C4-2B (cell line): ENCODE results near the gene KIF13A.

Source experiments
- H3K27ac ChIP-seq: fragments of 450-650 bp; 2 replicates; pipeline ENCODE4 v1.5.1; 2017
- ZFX ChIP-seq: fragments of 450-650 bp; IDR thresholded peaks from 2 replicates; pipeline ENCODE4 v1.6.1; 2017
- TF ChIP-seq, protein P1 (sequence below): fragments of 450-650 bp; conservative IDR thresholded peaks from 2 replicates; pipeline ENCODE4 v1.5.1; 2017; ENCODE audit warnings: mild to moderate bottlenecking

KIF13A gene

DNA sequence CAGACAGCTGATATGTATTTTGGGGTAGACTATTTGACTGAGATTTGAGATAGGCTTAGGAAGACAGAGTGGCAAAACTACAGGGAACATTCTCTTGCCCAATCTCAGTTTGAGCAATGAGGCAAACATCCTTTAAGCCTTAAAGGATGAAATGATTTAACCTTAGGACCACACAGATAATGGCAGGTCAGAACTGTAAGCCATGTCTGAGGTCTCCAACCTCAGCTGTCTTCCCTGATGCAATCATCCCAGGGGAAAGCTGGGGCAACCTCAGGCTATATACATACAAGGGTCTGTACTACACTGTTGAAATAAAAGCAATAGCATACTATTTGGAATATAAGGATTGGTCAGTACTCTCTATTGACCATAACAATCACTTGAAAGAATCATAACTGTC lies 196.9 kb downstream of the KIF13A start:
- TF ChIP-seq, protein P1, sequence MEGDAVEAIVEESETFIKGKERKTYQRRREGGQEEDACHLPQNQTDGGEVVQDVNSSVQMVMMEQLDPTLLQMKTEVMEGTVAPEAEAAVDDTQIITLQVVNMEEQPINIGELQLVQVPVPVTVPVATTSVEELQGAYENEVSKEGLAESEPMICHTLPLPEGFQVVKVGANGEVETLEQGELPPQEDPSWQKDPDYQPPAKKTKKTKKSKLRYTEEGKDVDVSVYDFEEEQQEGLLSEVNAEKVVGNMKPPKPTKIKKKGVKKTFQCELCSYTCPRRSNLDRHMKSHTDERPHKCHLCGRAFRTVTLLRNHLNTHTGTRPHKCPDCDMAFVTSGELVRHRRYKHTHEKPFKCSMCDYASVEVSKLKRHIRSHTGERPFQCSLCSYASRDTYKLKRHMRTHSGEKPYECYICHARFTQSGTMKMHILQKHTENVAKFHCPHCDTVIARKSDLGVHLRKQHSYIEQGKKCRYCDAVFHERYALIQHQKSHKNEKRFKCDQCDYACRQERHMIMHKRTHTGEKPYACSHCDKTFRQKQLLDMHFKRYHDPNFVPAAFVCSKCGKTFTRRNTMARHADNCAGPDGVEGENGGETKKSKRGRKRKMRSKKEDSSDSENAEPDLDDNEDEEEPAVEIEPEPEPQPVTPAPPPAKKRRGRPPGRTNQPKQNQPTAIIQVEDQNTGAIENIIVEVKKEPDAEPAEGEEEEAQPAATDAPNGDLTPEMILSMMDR = no peak
- TF ChIP-seq ZFX = no peak
- no peak overlapping the region for H3K27ac ChIP-seq

DNA sequence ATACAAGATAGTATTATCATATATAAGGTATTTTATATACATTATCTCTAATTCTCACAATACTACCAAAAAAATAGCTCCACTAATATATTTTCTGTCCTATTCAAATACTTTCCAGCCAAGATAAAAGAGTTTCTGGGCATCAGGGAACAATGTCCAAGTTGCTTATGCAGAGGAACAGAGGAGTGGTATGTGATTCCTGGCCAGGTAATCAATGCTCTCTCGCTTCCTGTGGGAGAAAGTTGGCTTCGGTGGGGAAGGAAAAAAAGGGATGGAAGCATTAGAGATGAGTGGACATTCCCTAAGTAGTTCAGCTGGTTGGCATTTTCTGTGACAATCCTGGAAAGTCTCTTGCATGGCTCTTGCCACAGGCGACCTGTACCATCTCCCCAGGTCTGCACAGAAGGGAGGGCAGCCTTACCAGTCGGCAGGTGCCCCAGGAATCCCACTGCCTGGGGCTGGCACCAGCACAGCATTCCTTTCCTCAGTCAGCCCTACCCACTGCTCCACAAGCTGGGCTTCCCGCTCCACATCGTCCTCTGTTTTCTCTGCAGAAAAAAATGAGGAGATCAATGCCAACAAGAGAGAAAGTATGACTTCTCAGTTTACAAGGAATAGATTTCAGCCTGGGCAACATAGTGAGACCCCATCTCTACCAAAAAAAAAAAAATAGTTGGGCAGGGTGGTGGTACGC lies 202.2 kb downstream of the KIF13A start:
- no peak overlapping the region for H3K27ac ChIP-seq
- TF ChIP-seq, protein P1 = no peak
- no peak for TF ChIP-seq ZFX

DNA sequence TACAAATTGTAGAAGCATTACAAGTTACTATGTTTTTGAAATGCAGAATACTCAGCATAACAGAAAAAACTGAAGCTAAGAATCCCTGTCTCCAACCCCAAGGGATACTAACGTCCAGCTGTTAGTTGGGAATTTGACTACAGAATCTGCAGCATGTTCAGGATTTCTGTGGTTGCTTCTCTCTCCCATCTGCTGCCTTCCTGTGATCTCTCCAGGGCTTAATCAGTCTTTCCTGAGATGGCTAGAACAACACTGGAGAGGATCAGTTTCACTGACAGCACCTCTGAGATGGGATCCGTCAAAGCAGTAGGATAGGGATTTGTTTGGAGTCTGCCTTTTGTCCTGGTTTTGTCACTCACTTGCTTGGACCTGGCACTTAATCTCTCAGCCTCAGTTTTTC lies 207.4 kb downstream of the KIF13A start:
- no peak for TF ChIP-seq ZFX
- TF ChIP-seq, protein P1 = no peak
- no peak overlapping the region for H3K27ac ChIP-seq

DNA sequence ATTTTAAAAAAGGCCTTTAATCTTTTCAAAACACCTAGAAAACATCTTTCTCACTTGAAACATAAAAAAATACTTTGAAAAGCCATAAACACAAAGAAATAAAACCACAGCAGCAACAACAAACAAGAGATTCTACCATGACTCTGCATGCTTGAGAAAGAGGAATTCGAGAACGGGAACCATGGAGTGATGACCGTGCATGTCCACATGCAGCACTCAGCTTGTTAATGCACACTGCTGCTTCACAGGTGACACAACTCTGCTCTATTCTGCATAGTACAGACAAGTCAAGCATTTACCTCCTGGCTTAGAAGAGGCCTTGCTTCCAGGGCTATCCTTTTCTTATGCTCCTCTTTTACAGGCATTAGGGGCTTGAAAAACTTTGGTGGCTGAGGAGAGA lies 215.8 kb downstream of the KIF13A start:
- no peak for TF ChIP-seq ZFX
- TF ChIP-seq, protein P1 = no peak

DNA sequence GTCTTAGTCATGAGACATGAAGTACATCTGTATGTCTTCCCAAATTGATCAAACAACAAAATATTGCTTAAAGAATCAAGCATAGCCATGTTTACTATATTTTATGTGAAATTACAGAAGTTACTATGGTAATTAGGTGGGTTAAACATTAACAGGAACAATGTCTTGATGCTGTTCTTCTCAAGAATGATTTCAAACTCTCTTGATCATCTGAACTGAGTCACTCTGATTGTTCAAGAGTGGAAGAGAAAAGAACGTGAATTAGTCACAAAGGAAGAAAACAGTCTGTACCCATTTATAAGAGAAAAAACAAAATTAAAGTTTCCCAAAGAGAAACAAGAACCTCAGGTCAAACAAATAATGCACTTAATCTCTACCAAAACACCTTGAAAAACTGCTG lies 218.6 kb downstream of the KIF13A start:
- no peak overlapping the region for H3K27ac ChIP-seq
- TF ChIP-seq ZFX = no peak
- TF ChIP-seq, protein P1 = no peak

More for the DNA sequence above, 215.8 kb downstream of the KIF13A start:
- H3K27ac ChIP-seq = no peak overlapping the region

DNA sequence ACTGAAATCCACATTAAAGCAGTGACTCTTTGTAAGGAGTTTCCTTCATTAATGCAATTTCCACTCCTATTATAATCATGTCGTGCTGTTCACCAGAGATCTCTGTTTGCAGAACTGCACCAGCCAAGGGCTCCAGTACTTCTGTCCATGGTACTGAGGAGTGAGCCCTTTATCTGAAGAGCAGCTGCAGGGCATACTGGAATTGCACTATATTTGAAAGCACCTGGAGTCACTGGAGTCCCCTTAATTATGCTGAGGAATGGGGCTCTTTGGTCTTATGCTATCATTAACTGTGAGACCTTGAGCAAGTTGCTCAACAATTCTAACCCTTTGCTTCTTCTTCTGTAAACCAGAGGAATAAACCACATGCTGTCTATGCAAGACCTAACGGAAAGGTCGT lies 219.0 kb downstream of the KIF13A start:
- H3K27ac ChIP-seq = no peak overlapping the region
- TF ChIP-seq ZFX = no peak
- TF ChIP-seq, protein P1 = no peak

DNA sequence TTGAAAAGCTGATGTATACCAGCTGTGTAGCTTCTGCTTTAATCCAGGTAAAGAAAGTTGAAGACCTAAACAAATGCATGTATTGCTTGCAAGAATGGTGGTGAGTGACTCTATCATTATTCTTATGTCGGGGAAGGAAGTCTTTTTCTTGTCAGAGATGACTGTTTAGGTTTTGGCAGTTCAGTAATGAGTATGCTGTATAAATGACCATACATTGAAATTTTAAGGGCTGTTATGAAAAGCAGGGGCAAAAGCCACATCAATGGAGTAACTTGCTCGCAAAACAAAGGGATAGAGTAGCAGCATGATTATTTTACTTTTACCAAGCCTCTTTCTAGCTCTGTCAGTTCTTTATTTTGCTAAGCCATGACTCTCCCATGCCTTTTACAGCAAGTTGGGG lies 224.8 kb downstream of the KIF13A start:
- TF ChIP-seq ZFX = no peak
- TF ChIP-seq, protein P1 = no peak
- no peak overlapping the region for H3K27ac ChIP-seq
